ENCODE measurements around the gene CLEC2L.
"Not testable (repeated sequence)": the region's sequence is repeated elsewhere in the genome, so short reads cannot be mapped to it uniquely, and the experiment has no call there.

The CLEC2L gene

GRCh38 chr7:139548302-139549028 is 25.0 kb downstream of the CLEC2L start:
- no peaks in the 10 kb centered on the region for H3K9me3 ChIP-seq (ENCODE audit: control insufficient read depth in 1 of 2, low read length in 2 of 2)

GRCh38 chr7:139553991-139554700 is 30.7 kb downstream of the CLEC2L start:
- H3K36me3 ChIP-seq (ENCODE audit: control insufficient read depth in 1 of 2, insufficient read depth in 2 of 2, low read length in 2 of 2); H3K9ac ChIP-seq (ENCODE audit: low read depth in 1 of 2, low read length in 2 of 2): not testable (repeated sequence)
- H3K4me1 ChIP-seq (ENCODE audit: control insufficient read depth in 1 of 2, insufficient read depth in 2 of 2, low read length in 2 of 2): peaks cover 0 to 10% of the 10 kb centered on the region in 2 donors

More at GRCh38 chr7:139548302-139549028, 25.0 kb downstream of the CLEC2L start:
- Histone ChIP-seq H3K9ac (ENCODE audit: low read depth in 1 of 2, low read length in 2 of 2) (no peak overlapping the region), H3K4me1 (ENCODE audit: control insufficient read depth in 1 of 2, insufficient read depth in 2 of 2, low read length in 2 of 2) (no peaks in the 10 kb centered on the region), H3K4me3 (ENCODE audit: low read depth in 1 of 2, low read length in 2 of 2) (no peak overlapping the region), H3K27ac (ENCODE audit: low read depth, low read length) (no peak overlapping the region), H3K36me3 (ENCODE audit: control insufficient read depth in 1 of 2, insufficient read depth in 2 of 2, low read length in 2 of 2) (no peaks in the 10 kb centered on the region), H3K27me3 (ENCODE audit: control insufficient read depth in 1 of 2, insufficient read depth in 2 of 2, low read length in 2 of 2) (no peaks in the 10 kb centered on the region)

DNA sequence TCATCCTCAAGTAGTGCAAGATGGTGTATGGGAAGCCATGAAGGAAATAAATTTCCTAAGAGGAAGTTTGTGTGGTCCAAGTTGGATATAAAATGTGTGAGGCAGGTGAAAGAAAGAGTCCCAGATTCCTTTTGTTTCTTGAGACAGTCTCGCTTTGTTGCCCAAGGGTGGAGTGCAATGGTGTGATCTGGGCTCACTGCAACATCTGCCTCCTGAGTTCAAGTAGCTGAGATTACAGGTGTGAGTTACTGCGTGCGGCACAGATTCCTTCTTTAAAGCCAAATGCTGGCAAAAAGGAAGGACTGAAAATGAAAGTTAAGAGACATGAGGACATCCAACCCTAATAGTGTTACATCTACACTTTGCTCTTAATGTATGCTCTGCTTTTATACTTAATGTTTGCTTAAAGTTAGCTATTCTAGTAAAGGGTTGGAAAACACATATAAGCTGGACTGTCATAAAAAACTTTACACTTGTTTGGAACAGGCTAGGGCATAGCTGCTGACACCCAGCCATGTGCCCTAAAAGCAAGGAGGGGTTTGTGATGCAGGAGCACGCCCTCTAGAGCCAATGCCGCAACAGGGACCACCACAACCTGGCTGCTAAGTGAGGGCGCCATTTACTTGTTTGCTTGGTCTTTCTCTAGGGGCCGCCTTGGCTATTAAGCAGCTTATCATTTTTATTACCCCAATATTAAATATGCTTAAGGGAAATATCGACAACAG is 34.5 kb downstream of the CLEC2L start:
- peak overlapping the region; percentile 32 to 41 for H3K4me3 ChIP-seq (ENCODE audit: low read depth in 1 of 2, low read length in 2 of 2)
- no peaks in the 10 kb centered on the region for H3K36me3 ChIP-seq (ENCODE audit: control insufficient read depth in 1 of 2, insufficient read depth in 2 of 2, low read length in 2 of 2)
- no peaks in the 10 kb centered on the region for H3K27me3 ChIP-seq (ENCODE audit: control insufficient read depth in 1 of 2, insufficient read depth in 2 of 2, low read length in 2 of 2)
- H3K9me3 ChIP-seq (ENCODE audit: control insufficient read depth in 1 of 2, low read length in 2 of 2): no peaks in the 10 kb centered on the region
- H3K27ac ChIP-seq (ENCODE audit: low read depth, low read length): no peak overlapping the region
- no peak overlapping the region for H3K9ac ChIP-seq (ENCODE audit: low read depth in 1 of 2, low read length in 2 of 2)
- H3K4me1 ChIP-seq (ENCODE audit: control insufficient read depth in 1 of 2, insufficient read depth in 2 of 2, low read length in 2 of 2): peaks cover 2 to 11% of the 10 kb centered on the region in 2 donors

More at GRCh38 chr7:139553991-139554700, 30.7 kb downstream of the CLEC2L start:
- not testable (repeated sequence) for H3K27me3 ChIP-seq (ENCODE audit: control insufficient read depth in 1 of 2, insufficient read depth in 2 of 2, low read length in 2 of 2); H3K27ac ChIP-seq (ENCODE audit: low read depth, low read length); H3K9me3 ChIP-seq (ENCODE audit: control insufficient read depth in 1 of 2, low read length in 2 of 2); H3K4me3 ChIP-seq (ENCODE audit: low read depth in 1 of 2, low read length in 2 of 2)

GRCh38 chr7:139559364-139560105 is 36.0 kb downstream of the CLEC2L start:
- no peaks in the 10 kb centered on the region for H3K36me3 ChIP-seq (ENCODE audit: control insufficient read depth in 1 of 2, insufficient read depth in 2 of 2, low read length in 2 of 2)
- no peak overlapping the region for H3K4me3 ChIP-seq (ENCODE audit: low read depth in 1 of 2, low read length in 2 of 2)
- peaks cover 2 to 11% of the 10 kb centered on the region in 2 donors for H3K4me1 ChIP-seq (ENCODE audit: control insufficient read depth in 1 of 2, insufficient read depth in 2 of 2, low read length in 2 of 2)
- H3K27ac ChIP-seq (ENCODE audit: low read depth, low read length): no peak overlapping the region
- H3K9me3 ChIP-seq (ENCODE audit: control insufficient read depth in 1 of 2, low read length in 2 of 2): no peaks in the 10 kb centered on the region
- H3K27me3 ChIP-seq (ENCODE audit: control insufficient read depth in 1 of 2, insufficient read depth in 2 of 2, low read length in 2 of 2): no peaks in the 10 kb centered on the region
- H3K9ac ChIP-seq (ENCODE audit: low read depth in 1 of 2, low read length in 2 of 2): no peak overlapping the region

GRCh38 chr7:139560199-139560598 is 36.7 kb downstream of the CLEC2L start:
- H3K9me3 ChIP-seq (ENCODE audit: control insufficient read depth in 1 of 2, low read length in 2 of 2): no peaks in the 10 kb centered on the region
- no peak overlapping the region for H3K4me3 ChIP-seq (ENCODE audit: low read depth in 1 of 2, low read length in 2 of 2)
- no peaks in the 10 kb centered on the region for H3K27me3 ChIP-seq (ENCODE audit: control insufficient read depth in 1 of 2, insufficient read depth in 2 of 2, low read length in 2 of 2)
- H3K27ac ChIP-seq (ENCODE audit: low read depth, low read length): no peak overlapping the region
- no peak overlapping the region for H3K9ac ChIP-seq (ENCODE audit: low read depth in 1 of 2, low read length in 2 of 2)
- peaks cover 2 to 11% of the 10 kb centered on the region in 2 donors for H3K4me1 ChIP-seq (ENCODE audit: control insufficient read depth in 1 of 2, insufficient read depth in 2 of 2, low read length in 2 of 2)
- no peaks in the 10 kb centered on the region for H3K36me3 ChIP-seq (ENCODE audit: control insufficient read depth in 1 of 2, insufficient read depth in 2 of 2, low read length in 2 of 2)

GRCh38 chr7:139560678-139561077 is 37.2 kb downstream of the CLEC2L start:
- no peak overlapping the region for H3K4me3 ChIP-seq (ENCODE audit: low read depth in 1 of 2, low read length in 2 of 2)
- no peak overlapping the region for H3K27ac ChIP-seq (ENCODE audit: low read depth, low read length)
- no peaks in the 10 kb centered on the region for H3K36me3 ChIP-seq (ENCODE audit: control insufficient read depth in 1 of 2, insufficient read depth in 2 of 2, low read length in 2 of 2)
- peaks cover 2 to 11% of the 10 kb centered on the region in 2 donors for H3K4me1 ChIP-seq (ENCODE audit: control insufficient read depth in 1 of 2, insufficient read depth in 2 of 2, low read length in 2 of 2)
- H3K9ac ChIP-seq (ENCODE audit: low read depth in 1 of 2, low read length in 2 of 2): no peak overlapping the region
- H3K27me3 ChIP-seq (ENCODE audit: control insufficient read depth in 1 of 2, insufficient read depth in 2 of 2, low read length in 2 of 2): no peaks in the 10 kb centered on the region
- no peaks in the 10 kb centered on the region for H3K9me3 ChIP-seq (ENCODE audit: control insufficient read depth in 1 of 2, low read length in 2 of 2)

GRCh38 chr7:139562491-139562890 is 39.0 kb downstream of the CLEC2L start:
- Histone ChIP-seq H3K36me3 (ENCODE audit: control insufficient read depth in 1 of 2, insufficient read depth in 2 of 2, low read length in 2 of 2) (no peaks in the 10 kb centered on the region), H3K27ac (ENCODE audit: low read depth, low read length) (no peak overlapping the region)

GRCh38 chr7:139562961-139563565 is 39.6 kb downstream of the CLEC2L start:
- Histone ChIP-seq H3K36me3 (ENCODE audit: control insufficient read depth in 1 of 2, insufficient read depth in 2 of 2, low read length in 2 of 2) (no peaks in the 10 kb centered on the region), H3K4me1 (ENCODE audit: control insufficient read depth in 1 of 2, insufficient read depth in 2 of 2, low read length in 2 of 2) (peaks cover 2 to 11% of the 10 kb centered on the region in 2 donors), H3K27me3 (ENCODE audit: control insufficient read depth in 1 of 2, insufficient read depth in 2 of 2, low read length in 2 of 2) (no peaks in the 10 kb centered on the region), H3K27ac (ENCODE audit: low read depth, low read length) (no peak overlapping the region), H3K4me3 (ENCODE audit: low read depth in 1 of 2, low read length in 2 of 2) (no peak overlapping the region), H3K9me3 (ENCODE audit: control insufficient read depth in 1 of 2, low read length in 2 of 2) (no peaks in the 10 kb centered on the region), H3K9ac (ENCODE audit: low read depth in 1 of 2, low read length in 2 of 2) (no peak overlapping the region)

More at GRCh38 chr7:139562491-139562890, 39.0 kb downstream of the CLEC2L start:
- H3K9me3 ChIP-seq (ENCODE audit: control insufficient read depth in 1 of 2, low read length in 2 of 2): no peaks in the 10 kb centered on the region
- peaks cover 2 to 11% of the 10 kb centered on the region in 2 donors for H3K4me1 ChIP-seq (ENCODE audit: control insufficient read depth in 1 of 2, insufficient read depth in 2 of 2, low read length in 2 of 2)
- H3K9ac ChIP-seq (ENCODE audit: low read depth in 1 of 2, low read length in 2 of 2): no peak overlapping the region
- no peaks in the 10 kb centered on the region for H3K27me3 ChIP-seq (ENCODE audit: control insufficient read depth in 1 of 2, insufficient read depth in 2 of 2, low read length in 2 of 2)
- H3K4me3 ChIP-seq (ENCODE audit: low read depth in 1 of 2, low read length in 2 of 2): no peak overlapping the region

GRCh38 chr7:139563856-139564255 is 40.4 kb downstream of the CLEC2L start:
- Histone ChIP-seq H3K4me3 (ENCODE audit: low read depth in 1 of 2, low read length in 2 of 2) (no peak overlapping the region), H3K27ac (ENCODE audit: low read depth, low read length) (no peak overlapping the region), H3K36me3 (ENCODE audit: control insufficient read depth in 1 of 2, insufficient read depth in 2 of 2, low read length in 2 of 2) (peaks cover 0 to 5% of the 10 kb centered on the region in 2 donors), H3K4me1 (ENCODE audit: control insufficient read depth in 1 of 2, insufficient read depth in 2 of 2, low read length in 2 of 2) (peaks cover 2 to 3% of the 10 kb centered on the region in 2 donors), H3K9me3 (ENCODE audit: control insufficient read depth in 1 of 2, low read length in 2 of 2) (no peaks in the 10 kb centered on the region), H3K27me3 (ENCODE audit: control insufficient read depth in 1 of 2, insufficient read depth in 2 of 2, low read length in 2 of 2) (no peaks in the 10 kb centered on the region), H3K9ac (ENCODE audit: low read depth in 1 of 2, low read length in 2 of 2) (no peak overlapping the region)

All from duodenal mucosa (tissue), 2 donors.